HG03432 (cell line): ENCODE measurements around the gene F8.
"Not testable (repeated sequence)": the region's sequence is repeated elsewhere in the genome, so short reads cannot be mapped to it uniquely, and the experiment has no call there.

Experiments
- ATAC-seq: cut with Tn5 transposase; IDR thresholded peaks from one replicate; pipeline ENCODE4 v1.9.1; 2021; ENCODE audit warnings: mild to moderate bottlenecking, moderate library complexity; ENCODE audit not compliant: unreplicated experiment

Gene F8

DNA sequence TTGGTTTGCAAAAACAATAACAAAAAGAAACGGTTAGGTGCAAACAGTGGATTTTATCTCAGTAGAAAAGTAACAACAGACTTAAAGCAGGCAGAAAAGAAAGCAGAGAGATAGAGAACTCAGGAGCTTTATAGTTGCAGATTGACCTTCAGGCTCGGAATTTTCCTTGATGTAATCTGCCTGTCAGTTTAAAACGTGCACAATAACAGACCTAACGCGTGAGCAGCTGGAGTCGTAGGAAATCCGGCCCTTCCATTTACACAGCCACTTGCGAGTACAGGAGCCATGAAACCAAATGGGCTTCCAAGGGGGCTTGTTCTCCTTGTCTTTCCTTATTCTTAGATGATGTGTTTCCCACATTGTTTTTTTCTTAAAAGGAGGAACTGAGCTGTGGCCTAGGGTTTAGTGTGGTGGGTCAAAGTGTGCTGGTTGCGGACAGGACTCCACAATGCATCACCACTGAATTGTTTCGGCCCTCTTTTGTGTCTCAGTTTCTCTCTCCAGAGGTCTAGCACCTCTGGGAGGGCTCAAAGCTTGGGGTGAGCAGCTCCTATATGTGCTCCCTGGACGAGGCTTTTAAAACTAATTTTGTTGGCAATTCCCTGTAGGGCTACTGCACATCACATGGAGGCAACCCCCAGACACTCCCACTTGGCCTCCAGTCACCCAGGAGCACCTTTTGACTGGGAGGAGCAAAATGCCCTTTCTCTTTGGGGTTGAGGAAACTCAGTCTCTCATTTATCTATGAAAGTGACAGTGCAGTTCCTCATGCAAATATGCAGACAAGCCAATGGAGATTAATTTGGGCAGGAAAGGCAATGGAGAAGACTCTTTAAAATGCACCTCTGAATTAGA lies 203.4 kb downstream of the F8 start:
- ATAC-seq: peak; percentile 26

DNA sequence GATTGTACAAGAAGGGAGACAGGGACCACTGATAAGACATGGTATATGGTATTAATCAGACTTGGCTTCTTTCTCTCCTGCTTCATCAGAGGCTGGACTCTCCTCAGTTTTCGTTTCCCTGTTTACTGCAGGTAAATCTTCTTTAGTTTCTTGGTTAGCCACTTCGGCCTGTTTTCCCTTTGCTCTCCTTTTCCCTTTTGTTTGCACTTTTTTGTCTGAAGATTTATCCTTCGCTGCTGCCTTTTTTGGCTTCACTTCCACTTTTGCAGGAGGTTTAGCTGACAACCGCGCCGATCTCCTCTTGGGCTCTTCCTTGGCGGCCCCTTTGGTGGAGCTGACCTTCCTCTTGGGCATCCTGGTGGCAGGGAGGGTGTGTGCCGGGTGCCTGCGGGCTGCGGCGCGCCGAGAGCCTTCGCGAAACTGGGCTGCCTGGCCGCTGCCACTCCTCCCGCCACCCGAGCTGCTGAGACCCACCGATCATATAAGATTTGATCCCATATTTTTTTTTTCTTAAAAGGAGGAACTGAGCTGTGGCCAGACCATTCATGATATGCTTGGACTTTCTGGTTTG lies 205.4 kb downstream of the F8 start:
- not testable (repeated sequence) for ATAC-seq

DNA sequence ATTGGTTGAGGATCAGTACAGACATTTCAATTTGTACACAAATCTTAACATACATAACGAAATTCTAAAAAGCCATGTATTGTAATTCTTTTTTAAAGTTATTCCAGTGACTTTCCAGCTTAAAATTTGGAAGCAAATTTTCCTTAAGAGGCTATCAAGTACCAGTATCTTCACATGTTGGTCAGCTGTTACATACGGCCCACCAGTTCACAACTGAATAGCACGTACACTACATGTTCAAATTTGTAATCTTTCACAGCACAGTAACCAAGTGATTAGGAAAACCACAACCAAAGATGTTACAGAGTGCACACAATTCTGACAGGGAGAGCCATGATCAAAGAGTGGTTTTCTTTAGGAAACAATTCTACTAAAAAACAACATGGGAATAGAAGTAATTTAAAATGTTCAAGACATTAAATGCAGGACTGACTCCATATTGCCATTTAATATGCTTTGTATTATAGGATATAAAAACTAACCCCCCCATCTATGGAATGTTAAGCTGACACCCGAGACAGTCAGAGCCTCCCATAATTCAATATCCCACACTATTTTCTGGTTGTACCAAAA lies 206.1 kb downstream of the F8 start:
- not testable (repeated sequence) for ATAC-seq

DNA sequence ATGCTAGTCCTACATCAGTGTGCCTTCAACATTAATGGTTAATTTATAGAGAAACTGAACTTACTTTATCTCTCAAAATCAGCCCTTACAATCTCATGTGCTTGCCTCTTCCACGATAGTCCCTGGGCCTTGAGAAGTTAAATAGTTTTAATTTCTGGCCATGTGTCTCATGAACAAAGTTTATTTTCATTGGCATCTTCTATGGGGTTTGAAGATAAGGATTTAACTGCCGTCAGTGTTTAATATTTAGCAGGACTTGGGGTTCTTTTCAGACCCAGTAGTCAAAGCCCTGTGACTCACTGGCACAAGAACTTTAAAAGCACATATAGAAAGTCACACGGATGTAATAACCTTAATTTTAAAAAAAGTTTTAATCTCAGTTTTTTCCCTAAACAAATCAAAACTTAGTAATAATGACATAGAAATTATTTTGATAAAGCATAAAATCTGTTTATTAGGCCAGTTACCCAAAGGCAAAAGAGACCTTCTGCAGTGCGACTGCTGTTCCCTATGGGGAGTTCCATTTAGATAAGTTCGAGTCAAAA lies 207.2 kb downstream of the F8 start:
- no peak for ATAC-seq

DNA sequence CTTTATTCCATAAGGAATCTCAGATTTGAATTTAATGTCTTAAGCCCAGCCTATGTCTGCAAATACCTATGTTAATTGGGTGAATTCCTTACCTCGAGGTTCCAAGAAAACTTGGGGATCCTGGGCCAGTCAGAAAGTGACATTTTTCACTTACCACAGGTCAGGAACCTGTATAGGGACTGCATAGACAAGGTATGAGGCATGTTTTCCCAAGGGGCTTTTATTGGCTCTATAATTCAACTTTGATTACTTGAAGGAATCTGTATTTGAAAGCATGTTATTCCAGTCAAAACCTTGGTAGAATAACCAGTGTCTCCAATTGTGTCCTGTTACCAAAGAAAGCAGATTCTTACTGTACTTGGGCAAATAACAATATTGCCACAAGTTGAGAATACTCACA lies 208.7 kb downstream of the F8 start:
- ATAC-seq: no peak

DNA sequence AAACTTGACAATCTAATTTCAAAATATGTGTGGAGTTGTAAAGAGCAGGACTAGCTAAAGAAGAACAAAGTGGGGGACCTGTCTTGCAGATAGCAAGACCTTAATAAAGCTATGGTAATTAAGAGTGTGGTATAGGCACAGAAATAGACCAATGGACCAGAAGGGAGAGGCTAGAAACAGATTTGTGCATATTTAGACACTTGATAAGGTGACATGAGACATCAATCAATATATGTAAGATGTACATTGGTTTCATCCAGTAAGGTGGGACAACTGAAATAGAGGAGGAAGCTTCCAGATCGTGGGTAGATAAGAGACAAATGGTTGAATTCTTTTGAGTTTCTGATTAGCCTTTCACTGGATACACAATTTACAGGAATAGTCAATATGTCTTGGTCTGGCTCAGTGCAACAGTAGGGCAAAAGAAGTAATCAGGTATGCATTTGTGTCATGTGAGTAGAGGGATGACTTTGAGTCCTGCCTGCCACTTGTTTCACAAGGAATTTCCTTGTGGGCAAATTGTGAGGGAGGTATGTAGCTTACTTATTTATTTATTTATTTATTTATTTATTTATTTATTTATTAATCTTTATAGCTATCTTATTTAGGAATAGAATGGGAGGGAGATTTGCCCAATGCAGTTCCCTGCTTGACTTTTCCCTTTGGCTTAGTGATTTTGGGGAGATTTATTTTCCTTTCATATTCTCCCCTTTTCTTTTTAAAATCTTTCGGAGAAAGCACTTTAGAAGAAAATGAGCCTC lies 210.0 kb downstream of the F8 start:
- no peak for ATAC-seq

DNA sequence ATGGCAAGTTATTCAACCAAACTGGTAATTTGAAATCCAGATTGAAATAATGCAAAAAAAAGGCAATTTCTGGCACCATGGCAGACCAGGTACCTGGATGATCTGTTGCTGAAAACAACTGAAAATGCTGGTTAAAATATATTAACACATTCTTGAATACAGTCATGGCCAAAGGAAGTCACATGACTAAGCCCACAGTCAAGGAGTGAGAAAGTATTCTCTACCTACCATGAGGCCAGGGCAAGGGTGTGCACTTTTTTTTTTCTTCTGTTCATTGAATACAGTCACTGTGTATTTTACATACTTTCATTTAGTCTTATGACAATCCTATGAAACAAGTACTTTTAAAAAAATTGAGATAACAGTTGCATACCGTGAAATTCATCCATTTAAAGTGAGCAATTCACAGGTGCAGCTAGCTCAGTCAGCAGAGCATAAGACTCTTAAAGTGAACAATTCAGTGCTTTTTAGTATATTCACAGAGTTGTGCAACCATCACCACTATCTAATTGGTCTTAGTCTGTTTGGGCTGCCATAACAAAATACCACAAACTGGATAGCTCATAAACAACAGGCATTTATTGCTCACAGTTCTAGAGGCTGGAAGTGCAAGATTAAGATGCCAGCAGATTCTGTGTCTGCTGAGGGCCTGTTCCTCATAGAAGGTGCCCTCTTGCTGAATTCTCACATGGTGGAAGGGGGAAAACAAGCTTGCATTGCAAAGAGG lies 212.4 kb downstream of the F8 start:
- no peak for ATAC-seq

DNA sequence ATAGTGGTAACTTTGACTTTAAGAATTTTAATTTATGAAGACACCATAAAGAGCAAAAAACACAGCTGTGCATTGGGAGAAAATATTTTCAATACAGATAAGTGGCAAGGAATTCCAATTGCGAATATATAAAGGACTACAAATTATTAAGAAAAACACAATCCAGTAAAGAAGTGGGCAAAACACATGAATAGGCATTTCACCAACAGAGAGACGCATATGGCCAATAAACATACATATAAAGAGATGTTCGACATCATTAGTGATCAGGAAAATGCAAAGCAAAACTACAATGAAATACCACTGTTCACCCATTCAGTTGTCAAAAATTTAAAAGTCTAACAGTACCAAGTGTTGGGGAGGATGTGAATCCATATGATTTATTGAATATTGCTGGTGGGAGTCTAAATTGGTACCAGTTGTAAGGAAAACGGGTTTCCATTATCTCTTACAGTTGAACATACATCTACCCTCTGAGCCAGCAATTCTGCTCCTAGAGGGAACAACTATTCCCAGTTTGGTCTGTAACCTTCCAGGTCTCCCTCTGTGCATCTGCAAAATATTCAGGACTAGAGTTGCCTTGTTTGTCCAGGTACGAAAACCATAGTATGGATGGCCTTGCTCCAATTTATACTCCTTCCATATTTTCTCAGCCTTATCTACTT lies 215.6 kb downstream of the F8 start:
- ATAC-seq: no peak

DNA sequence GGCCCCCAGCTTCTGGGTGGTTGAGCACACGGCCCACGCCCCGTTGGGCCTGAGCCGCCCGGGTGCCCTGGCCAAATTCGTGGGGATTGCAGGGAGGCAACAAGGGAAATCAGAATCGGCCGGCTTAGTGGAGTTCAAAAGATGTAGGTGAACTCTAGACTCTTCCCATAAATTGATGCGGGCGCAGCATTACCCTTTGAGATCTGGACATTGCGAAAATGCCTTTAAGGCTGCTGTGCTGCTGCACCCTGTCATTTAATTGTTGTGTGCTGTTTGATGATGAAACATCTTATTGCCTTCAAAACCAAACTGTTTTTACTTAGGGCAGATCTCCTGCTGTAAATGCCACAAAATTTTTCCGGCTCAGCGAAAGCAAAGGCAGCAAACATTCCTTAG lies 216.8 kb downstream of the F8 start:
- no peak for ATAC-seq

DNA sequence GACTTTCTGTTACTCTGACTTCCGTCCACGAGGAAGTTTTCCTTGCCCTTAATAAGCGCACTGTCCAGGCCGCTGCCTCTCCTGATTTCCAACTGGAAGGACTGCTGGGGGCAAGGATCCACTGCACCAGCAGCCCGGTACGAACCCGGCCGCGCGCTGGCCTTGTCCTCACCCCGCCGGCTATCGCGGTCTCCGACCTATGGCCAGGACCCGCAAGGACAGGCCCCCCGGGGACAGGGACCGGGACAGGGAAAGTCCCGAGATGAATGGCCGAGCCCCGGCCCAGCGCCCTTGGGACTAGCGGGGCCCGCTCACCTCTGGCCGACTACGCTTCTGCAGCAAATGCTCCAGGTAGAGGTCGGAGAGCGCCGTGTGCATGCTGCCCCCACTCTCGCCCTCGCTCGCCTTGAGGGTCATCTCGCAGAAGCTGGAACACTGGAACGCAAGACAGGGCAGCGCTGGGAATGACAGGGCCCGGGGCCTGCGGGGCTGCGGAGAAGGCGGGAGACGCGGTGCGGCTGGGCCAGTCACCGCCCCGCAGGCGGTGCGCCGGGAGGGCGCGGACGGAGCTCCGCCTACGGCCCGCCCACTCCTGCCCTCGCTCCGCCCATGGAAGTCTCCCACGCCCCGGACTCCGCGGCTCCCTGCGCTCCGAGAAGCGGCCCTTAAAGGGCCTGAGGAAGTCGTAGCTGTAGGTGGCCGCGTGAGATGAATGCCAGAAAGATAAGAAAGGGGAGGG lies 217.4 kb downstream of the F8 start, which contains the start of gene MPP1:
TSS of gene MPP1 (minus strand) at position 529 of the 739 bp plus-strand sequence. CDS start at position 417, 112 bp downstream.
- ATAC-seq: peak; percentile 98

DNA sequence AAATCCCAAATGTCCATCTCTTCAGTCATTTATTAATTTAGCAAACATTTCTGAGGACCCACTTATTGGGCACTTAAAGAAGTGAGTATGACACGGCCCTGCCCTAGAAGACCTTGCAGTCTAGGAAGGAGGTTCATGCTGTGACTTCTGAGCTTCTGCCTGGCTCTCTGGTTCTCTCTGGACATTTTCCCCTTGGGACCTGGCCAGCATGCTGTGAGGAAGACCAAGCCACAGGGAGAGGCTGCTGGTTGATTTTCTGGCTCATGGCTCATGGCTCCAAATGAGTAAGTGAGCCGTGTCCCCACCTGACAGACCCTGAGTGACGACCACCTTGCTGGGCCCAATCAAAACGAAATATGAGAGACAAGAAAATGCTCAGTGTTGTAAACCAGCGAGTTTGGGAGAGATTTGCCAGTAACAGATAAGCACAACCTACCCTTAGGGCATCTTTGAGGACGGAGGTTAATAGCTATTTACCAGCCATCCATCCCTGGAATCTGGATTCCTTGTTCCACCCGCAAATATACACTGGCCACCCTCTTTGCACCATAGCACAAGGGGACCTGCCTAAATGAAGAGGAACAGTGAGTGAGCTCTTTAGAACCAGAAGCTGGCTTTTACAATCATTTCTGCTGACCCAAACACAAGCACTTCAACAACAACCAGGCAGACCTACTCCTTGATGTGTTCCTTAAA lies 218.1 kb downstream of the F8 start:
- no peak for ATAC-seq

DNA sequence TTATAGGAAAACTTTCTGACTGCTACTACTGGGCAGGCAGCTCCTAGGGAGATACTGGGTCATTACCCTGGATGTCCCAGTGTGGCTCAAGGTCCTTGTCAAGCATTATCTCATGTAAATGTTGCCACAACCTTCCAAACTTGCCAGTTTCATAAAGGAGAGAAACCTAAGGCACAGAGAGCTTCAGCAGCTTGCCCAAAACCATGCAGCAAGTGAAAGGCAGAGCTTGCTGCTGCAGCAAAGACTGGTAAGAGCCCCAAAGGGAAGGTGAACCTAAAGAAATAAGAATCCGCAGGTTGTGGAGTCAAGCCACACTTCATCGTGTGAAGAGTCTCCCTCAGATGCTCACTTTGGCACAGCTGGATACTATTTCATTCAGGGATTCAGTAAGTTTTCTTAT lies 219.6 kb downstream of the F8 start:
- no peak for ATAC-seq

DNA sequence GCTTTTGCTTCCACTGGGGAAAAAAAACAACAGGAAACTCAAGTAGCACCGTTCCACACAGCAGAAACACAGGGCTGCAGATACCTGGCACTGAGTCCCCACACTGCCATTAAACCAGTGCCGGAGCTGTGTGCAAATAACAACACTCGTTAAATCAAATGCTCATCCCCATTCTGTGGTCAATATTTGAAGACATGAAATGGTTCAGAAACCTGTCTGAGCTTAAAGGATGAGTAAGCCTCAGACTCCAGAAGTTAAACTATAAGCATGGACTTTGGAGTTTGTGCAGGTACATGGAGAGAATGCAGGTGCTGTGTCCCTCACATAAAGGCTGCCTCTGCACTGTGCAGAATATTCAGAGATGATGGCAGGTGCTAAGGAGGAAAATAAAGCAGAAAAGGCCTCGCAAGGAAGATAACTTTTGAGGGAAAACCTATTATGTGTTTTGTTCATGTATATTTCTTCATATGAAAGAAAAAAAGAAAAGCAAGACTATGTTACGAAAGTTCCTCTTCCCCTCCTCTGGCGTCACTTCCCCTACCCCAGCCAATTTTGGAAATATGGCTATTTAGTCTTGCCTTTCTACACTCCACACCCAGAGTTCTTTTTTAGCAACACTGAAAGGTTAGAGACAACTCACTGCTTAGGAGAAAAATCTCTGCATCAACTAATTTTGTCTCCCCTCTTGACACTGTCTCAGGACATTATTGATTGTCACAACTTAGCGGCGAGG lies 221.9 kb downstream of the F8 start:
- no peak for ATAC-seq

DNA sequence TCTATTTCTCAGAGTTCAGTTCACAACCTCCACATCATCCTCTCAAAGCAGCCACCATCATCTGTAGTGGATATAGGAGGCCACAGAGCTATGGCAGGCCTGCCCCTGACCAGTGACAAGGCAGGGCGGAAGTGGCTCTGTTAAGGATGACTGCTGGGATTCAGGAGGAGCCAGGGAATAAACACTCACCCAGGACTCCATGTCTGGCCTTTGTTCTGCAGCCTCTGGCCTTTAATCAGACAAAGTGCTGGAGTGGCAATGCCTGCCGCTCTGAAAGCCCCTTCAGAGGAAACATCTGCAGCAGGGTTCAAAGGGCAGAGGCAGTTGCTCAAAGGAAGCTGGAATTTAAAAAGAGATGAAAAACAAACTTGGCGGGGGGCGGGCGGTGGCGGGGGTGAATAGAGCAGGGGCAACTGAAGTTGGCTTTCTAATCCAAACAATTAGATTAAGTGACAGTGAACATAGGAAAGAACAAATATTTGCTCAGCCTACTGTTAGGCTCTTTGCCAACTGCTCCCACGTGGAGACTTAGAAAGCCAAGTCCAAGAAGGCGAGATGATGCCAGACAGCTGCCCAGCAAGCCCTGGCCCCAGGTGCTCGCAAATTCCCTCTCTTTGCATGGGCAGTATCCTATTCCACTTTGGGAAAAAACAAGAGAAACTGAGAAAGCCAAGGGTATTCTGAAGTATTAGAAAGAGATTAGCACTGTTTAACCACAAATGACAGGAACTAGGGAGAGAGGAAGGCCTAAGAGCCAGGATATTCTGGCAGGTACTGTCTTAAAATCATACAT lies 222.8 kb downstream of the F8 start:
- no peak for ATAC-seq

DNA sequence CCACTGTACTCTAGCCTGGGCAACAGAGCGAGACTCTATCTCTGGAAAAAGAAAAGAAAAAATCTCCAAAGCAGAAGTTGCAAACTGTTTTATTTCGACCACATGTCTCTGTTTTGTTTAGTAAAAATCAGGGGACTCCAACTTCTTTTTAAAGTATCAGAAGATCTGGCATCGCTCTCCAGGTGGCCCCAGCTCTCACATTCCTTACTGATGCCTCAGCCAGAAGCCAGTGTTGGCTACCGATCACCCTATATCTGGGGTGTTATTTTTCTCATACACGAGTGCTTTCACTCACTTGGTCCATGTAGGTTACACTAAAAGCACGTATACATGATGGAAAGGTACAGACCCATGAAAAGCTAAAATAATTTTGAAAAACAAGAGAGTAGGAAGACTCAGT lies 225.5 kb downstream of the F8 start:
- ATAC-seq: no peak

DNA sequence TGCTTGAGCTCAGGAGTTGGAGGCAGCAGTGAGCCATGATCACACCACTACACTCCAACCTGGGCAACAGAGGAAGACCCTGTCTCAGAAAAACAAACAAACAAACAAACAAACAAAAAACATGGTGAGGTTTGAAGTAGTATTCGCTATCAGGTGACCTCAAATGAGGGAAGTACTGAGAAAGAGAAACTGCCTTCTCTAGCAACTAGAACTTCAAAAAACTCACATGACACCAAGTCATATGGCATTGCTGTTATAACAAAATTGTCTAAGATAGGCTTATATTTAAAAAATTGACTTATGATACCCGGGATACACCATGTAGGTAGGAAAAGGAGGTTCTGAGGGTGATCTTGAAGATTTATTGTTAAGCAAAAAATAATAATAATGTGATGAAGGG lies 227.5 kb downstream of the F8 start:
- ATAC-seq: no peak

DNA sequence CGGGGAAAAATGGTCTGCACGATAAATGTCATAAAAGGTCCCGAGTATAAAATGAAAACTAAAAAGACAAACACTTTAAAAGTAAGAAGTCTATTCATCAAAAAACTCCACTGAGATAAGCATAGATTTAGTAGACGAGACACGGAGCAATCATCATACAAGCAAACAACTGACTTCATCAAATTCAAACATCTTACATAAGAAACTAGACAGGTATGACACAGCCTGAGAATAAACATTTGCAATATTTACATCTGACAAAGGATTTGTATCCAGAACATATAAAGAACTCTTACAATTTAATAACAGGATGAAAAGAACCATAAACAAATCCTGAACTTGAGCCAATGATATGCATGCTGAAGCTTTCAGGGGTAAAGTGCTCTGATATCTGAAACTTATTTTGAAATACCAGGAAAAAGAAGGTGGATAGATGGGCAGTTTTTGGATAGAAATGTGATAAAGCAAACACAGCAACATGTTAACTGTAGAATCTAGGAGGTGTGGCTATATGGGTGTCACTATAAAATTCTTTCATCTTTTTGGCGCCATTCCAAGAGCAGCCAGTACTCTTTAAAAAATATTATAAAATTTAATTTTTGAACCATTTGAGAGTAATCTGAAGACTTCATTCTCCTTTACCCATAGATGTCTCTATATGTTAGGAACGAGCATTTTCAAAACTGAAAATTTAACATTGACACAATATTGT lies 229.3 kb downstream of the F8 start:
- ATAC-seq: no peak
